IPS-NIHi11 (cell line): Measurements from ENCODE around the gene PHACTR2.
"Not testable (repeated sequence)": the region's sequence is repeated elsewhere in the genome, so short reads cannot be mapped to it uniquely, and the experiment has no call there.

Source experiments
- DNase-seq: peaks from one replicate; pipeline ENCODE4 v3.0.0; 2012; ENCODE audit warnings: mixed read lengths, low spot score

PHACTR2 gene

GRCh38 chr6:143677891-143678791, at the start of gene PHACTR2:
PHACTR2 (plus strand) TSS chr6:143677965; CDS start chr6:143678164, 199 bp downstream.
- DNase-seq: peak; percentile 92

- DNase-seq: no peak
Observed at GRCh38 chr6:143629104-143630080, 48.4 kb upstream of the PHACTR2 start.

GRCh38 chr6:143631196-143631595, 46.6 kb upstream of the PHACTR2 start:
- not testable (repeated sequence) for DNase-seq

- DNase-seq: no peak
Observed at GRCh38 chr6:143632894-143633293, 44.9 kb upstream of the PHACTR2 start.

- no peak for DNase-seq
Observed at GRCh38 chr6:143634486-143634885, 43.3 kb upstream of the PHACTR2 start.

GRCh38 chr6:143637691-143638090, 40.1 kb upstream of the PHACTR2 start:
- no peak for DNase-seq

GRCh38 chr6:143642403-143642802, 35.4 kb upstream of the PHACTR2 start:
- DNase-seq: no peak

GRCh38 chr6:143647191-143647590, 30.6 kb upstream of the PHACTR2 start:
- DNase-seq: no peak

- no peak for DNase-seq
Observed at GRCh38 chr6:143647732-143648131, 30.0 kb upstream of the PHACTR2 start.

- DNase-seq: not testable (repeated sequence)
Observed at GRCh38 chr6:143649319-143649718, 28.4 kb upstream of the PHACTR2 start.

GRCh38 chr6:143651328-143651727, 26.4 kb upstream of the PHACTR2 start:
- not testable (repeated sequence) for DNase-seq

- DNase-seq: no peak
Observed at GRCh38 chr6:143652841-143653331, 24.9 kb upstream of the PHACTR2 start.

- no peak for DNase-seq
Observed at GRCh38 chr6:143655541-143655940, 22.2 kb upstream of the PHACTR2 start.

GRCh38 chr6:143656026-143656425, 21.7 kb upstream of the PHACTR2 start:
- DNase-seq: no peak

- no peak for DNase-seq
Observed at GRCh38 chr6:143657809-143658208, 20.0 kb upstream of the PHACTR2 start.

GRCh38 chr6:143660170-143660569, 17.6 kb upstream of the PHACTR2 start:
- DNase-seq: not testable (repeated sequence)

GRCh38 chr6:143664171-143664570, 13.6 kb upstream of the PHACTR2 start:
- DNase-seq: no peak

- DNase-seq: not testable (repeated sequence)
Observed at GRCh38 chr6:143666007-143666406, 11.8 kb upstream of the PHACTR2 start.

GRCh38 chr6:143669483-143669882, 8.3 kb upstream of the PHACTR2 start:
- not testable (repeated sequence) for DNase-seq

GRCh38 chr6:143673669-143674068, 4.1 kb upstream of the PHACTR2 start:
- DNase-seq: peak; percentile 66

- no peak for DNase-seq
Observed at GRCh38 chr6:143674483-143675381, 3.0 kb upstream of the PHACTR2 start.
